Memory B cell (primary cell): ENCODE results near the gene SENP6.
A peak's percentile ranks its signal among the peaks of the same experiment; 100 is the strongest.
"Not testable (repeated sequence)": the region's sequence is repeated elsewhere in the genome, so short reads cannot be mapped to it uniquely, and the experiment has no call there.

Source experiments
- ATAC-seq: fragments of 150-1000 bp; cut with Tn5 transposase; 2 replicates; pipeline ENCODE4 v1.10.0; 2021; ENCODE audit warnings: low read depth, mild to moderate bottlenecking, moderate library complexity
- DNase-seq, 2 donors: peaks; one replicate each; pipeline ENCODE4 v3.0.0; 2022; ENCODE audit warnings: low spot score in 2 of 2
- H3K27ac Mint-ChIP-seq: one replicate; pipeline ENCODE4 v1.8.0; 2022; ENCODE audit warnings: mild to moderate bottlenecking, moderate library complexity, mixed read lengths
- H3K27me3 Mint-ChIP-seq: one replicate; pipeline ENCODE4 v1.8.0; 2022; ENCODE audit warnings: mixed read lengths
- H3K36me3 Mint-ChIP-seq: one replicate; pipeline ENCODE4 v1.8.0; 2022; ENCODE audit warnings: mild to moderate bottlenecking, mixed read lengths
- H3K4me1 Mint-ChIP-seq: one replicate; pipeline ENCODE4 v1.8.0; 2022; ENCODE audit warnings: mixed read lengths
- H3K4me3 Mint-ChIP-seq: one replicate; pipeline ENCODE4 v1.8.0; 2022; ENCODE audit warnings: mild to moderate bottlenecking, moderate library complexity, mixed read lengths
- H3K9me3 Mint-ChIP-seq: one replicate; pipeline ENCODE4 v1.8.0; 2022; ENCODE audit warnings: mixed read lengths

The SENP6 gene

GRCh38 chr6:75596380-75596779 lies 5.3 kb upstream of the SENP6 start:
- not testable (repeated sequence) for H3K27ac Mint-ChIP-seq, DNase-seq, H3K36me3 Mint-ChIP-seq, ATAC-seq, H3K9me3 Mint-ChIP-seq, H3K27me3 Mint-ChIP-seq, H3K4me3 Mint-ChIP-seq
- H3K4me1 Mint-ChIP-seq: peaks cover 19% of the 10 kb centered on the region

DNA sequence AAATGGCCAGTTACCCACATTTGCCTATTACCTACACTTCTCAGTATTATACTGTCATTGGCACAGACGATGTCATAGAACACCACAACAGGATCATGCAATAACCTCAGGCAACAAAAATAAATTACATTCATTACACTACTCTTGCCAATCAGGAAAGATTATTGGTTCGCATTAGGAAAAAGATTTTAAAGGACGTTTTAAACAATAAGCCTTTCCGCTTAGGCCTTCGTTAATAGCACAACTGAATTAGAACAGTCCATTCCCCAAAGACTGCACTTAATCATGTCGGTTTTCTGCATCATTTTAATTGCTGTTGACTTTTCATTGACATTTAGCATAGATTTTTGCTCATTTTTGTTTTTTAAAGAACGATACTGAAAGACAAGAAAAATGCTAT lies 912 bp upstream of the SENP6 start:
- Mint-ChIP-seq H3K4me1 (peaks cover 33% of the 10 kb centered on the region), H3K36me3 (peaks cover 2% of the 10 kb centered on the region), H3K27me3 (no peaks in the 10 kb centered on the region), H3K27ac (peak overlapping the region; percentile 97), H3K9me3 (no peaks in the 10 kb centered on the region), H3K4me3 (peak overlapping the region; percentile 78)
- ATAC-seq: no peak
- DNase-seq: no peak

DNA sequence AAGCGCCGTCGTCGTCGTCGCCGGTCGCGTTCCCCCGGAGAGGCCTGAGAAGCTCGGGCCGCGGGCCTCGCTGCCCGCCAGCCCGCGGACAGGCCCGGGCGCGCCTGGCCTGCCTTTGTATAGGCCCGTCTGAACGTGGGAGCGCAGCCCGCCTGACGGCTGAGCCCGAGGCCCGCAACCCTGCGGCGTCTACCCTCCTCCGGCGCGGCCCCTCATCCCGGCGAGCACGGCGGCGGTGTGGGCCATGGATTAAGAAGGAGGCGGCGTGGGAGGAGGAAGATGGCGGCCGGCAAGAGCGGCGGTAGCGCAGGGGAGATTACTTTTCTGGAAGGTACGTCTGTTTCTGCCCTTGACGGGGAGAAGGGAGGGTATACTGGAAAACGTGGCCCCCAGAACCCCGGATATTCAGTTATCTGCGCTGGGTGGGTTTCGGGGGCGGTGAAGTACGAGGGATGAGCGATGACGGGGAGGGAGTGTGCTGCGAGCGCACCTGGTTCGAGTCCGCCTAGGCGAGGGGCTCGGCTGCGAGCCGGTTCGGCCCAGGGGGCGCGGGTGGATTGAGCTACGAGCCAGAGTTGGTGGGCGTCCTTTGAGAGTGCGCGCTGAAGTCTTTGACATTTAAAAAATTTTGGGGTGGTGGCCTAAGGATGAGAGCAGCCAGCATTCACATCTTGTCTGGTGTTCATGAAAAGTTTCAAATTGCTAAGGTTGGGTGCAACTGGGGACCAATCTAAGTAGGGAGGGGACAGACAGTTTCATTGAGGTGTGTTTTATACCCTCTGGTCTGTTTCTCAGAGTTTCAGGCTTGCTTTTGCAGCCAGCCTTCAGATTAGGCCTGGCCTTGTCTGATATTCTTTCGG lies 796 bp downstream of the SENP6 start:
- peak overlapping the region; percentile 96 for H3K4me3 Mint-ChIP-seq
- no peaks in the 10 kb centered on the region for H3K9me3 Mint-ChIP-seq
- H3K27me3 Mint-ChIP-seq: no peaks in the 10 kb centered on the region
- peak in 1 of 2 donors; percentile 56 for DNase-seq
- peak; percentile 34 for ATAC-seq
- H3K4me1 Mint-ChIP-seq: peaks cover 43% of the 10 kb centered on the region
- peaks cover 4% of the 10 kb centered on the region for H3K36me3 Mint-ChIP-seq
- H3K27ac Mint-ChIP-seq: peak overlapping the region; percentile 97

GRCh38 chr6:75603106-75603420 lies 1.4 kb downstream of the SENP6 start:
- peaks cover 4% of the 10 kb centered on the region for H3K36me3 Mint-ChIP-seq
- no peaks in the 10 kb centered on the region for H3K9me3 Mint-ChIP-seq
- H3K27me3 Mint-ChIP-seq: no peaks in the 10 kb centered on the region
- no peak for DNase-seq
- peak overlapping the region; percentile 97 for H3K27ac Mint-ChIP-seq
- H3K4me3 Mint-ChIP-seq: peak overlapping the region; percentile 96
- peaks cover 45% of the 10 kb centered on the region for H3K4me1 Mint-ChIP-seq
- ATAC-seq: no peak

- ATAC-seq (no peak), DNase-seq (no peak)
- no peaks in the 10 kb centered on the region for H3K27me3 Mint-ChIP-seq
- H3K4me1 Mint-ChIP-seq: peaks cover 46% of the 10 kb centered on the region
- H3K9me3 Mint-ChIP-seq: no peaks in the 10 kb centered on the region
- H3K4me3 Mint-ChIP-seq: peak overlapping the region; percentile 96
- peak overlapping the region; percentile 97 for H3K27ac Mint-ChIP-seq
- peaks cover 4% of the 10 kb centered on the region for H3K36me3 Mint-ChIP-seq
These were observed 2.6 kb downstream of the SENP6 start for GRCh38 chr6:75604294-75604693.

GRCh38 chr6:75605635-75606034 lies 4.0 kb downstream of the SENP6 start:
- Mint-ChIP-seq H3K4me3 (no peak overlapping the region), H3K9me3 (no peaks in the 10 kb centered on the region), H3K27ac (peak overlapping the region; percentile 48), H3K4me1 (peaks cover 51% of the 10 kb centered on the region), H3K36me3 (peaks cover 4% of the 10 kb centered on the region), H3K27me3 (no peaks in the 10 kb centered on the region)
- DNase-seq (no peak), ATAC-seq (no peak)

DNA sequence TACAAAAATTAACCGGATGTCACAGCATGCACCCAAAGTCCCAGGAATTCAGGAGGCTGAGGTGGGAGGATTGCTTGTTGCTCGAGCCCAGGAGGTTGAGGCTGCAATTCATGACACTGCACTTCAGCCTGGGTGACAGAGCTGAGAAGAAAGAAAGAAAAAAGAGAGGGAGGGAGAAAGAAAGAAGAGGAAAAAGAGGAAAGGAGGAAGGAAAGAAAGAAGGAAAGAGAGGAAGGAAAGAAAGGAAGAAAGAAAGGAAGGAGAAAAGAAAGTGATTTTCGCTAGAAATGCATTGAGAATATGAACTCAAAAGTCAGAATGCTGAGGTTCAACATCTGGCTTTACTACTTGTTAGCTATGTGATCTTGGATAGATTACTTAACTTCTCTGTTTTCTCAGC lies 6.6 kb downstream of the SENP6 start:
- no peak for ATAC-seq

DNA sequence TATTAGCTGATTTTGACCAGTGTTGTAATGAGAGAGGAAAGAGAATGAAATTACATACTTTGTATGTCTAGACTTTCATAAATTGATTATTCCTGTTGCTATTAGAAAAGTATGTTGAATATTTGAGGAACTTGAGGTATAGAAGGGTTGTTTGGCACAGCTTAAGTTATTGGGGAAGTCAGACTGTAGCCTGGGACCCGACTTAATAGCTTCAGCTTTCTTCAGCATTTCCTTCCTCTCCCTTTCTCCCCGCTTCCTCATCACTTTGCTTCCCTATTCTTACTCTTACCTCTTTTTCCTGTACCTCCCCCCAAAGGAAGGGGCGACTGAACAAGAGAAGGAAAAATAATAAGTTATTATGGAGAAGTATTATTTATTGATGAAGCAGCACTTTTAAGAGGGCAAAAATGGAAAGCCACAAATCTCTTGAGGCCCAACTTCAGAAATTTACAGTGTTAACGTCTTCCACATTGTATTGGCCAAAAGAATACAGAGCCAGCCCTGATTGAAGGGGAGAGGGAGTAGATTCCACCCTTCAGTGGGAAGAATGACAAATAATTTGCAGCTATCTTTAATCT lies 7.4 kb downstream of the SENP6 start:
- Mint-ChIP-seq H3K27ac (peak overlapping the region; percentile 54), H3K9me3 (no peaks in the 10 kb centered on the region), H3K4me1 (peaks cover 60% of the 10 kb centered on the region), H3K4me3 (peak overlapping the region; percentile 47), H3K27me3 (no peaks in the 10 kb centered on the region), H3K36me3 (peaks cover 4% of the 10 kb centered on the region)
- ATAC-seq (peak; percentile 75), DNase-seq (no peak)

More for the DNA sequence above, 6.6 kb downstream of the SENP6 start:
- H3K36me3 Mint-ChIP-seq: peaks cover 4% of the 10 kb centered on the region
- H3K27ac Mint-ChIP-seq: peak overlapping the region; percentile 88
- peak overlapping the region; percentile 69 for H3K4me3 Mint-ChIP-seq
- no peaks in the 10 kb centered on the region for H3K9me3 Mint-ChIP-seq
- DNase-seq: no peak
- no peaks in the 10 kb centered on the region for H3K27me3 Mint-ChIP-seq
- H3K4me1 Mint-ChIP-seq: peaks cover 64% of the 10 kb centered on the region

GRCh38 chr6:75609639-75610590 lies 8.2 kb downstream of the SENP6 start:
- H3K36me3 Mint-ChIP-seq: peaks cover 4% of the 10 kb centered on the region
- H3K4me1 Mint-ChIP-seq: peaks cover 60% of the 10 kb centered on the region
- H3K27ac Mint-ChIP-seq: peak overlapping the region; percentile 21
- no peaks in the 10 kb centered on the region for H3K9me3 Mint-ChIP-seq
- ATAC-seq (no peak), DNase-seq (no peak)
- no peak overlapping the region for H3K4me3 Mint-ChIP-seq
- H3K27me3 Mint-ChIP-seq: no peaks in the 10 kb centered on the region

DNA sequence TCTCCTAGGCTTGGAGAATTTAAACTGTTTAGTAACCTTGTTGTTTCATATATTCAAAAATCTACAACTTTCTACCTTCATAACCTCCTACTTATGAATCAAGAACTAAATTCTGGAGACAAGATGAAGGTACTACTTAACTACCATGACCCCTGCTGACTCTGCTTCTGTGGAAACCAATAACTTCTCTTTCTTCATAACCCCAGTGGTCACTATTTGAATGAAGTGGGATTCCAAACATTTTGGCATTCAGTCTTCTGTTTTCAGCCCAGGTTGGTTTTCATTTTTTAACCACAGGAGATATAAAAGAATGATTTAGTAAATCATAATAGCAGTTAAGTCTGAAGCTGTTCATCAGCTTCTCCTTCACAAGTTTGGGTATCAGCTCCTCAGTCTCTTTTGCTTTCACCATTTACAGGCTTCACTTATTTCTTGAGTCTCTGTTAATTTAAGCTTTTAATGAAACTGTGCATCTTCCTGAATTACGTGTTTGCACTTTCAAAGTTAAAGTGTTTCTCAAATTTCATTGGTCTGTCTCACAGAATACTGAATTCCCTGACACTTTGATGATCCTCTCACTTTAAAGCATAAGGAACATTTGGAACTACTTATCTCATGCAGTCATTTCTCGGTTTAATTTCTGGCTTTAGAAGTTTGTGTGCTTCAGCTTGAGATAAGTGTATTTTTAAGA lies 9.5 kb downstream of the SENP6 start:
- peaks cover 2% of the 10 kb centered on the region for H3K36me3 Mint-ChIP-seq
- no peaks in the 10 kb centered on the region for H3K9me3 Mint-ChIP-seq
- ATAC-seq (no peak), DNase-seq (no peak)
- H3K4me1 Mint-ChIP-seq: peaks cover 57% of the 10 kb centered on the region
- H3K27ac Mint-ChIP-seq: peak overlapping the region; percentile 35
- no peaks in the 10 kb centered on the region for H3K27me3 Mint-ChIP-seq
- no peak overlapping the region for H3K4me3 Mint-ChIP-seq

GRCh38 chr6:75611702-75612375 lies 10.2 kb downstream of the SENP6 start:
- peak overlapping the region; percentile 35 for H3K27ac Mint-ChIP-seq
- ATAC-seq (peak; percentile 26), DNase-seq (no peak)
- H3K36me3 Mint-ChIP-seq: peaks cover under 1% of the 10 kb centered on the region
- H3K27me3 Mint-ChIP-seq: no peaks in the 10 kb centered on the region
- H3K4me3 Mint-ChIP-seq: peak overlapping the region; percentile 58
- H3K9me3 Mint-ChIP-seq: no peaks in the 10 kb centered on the region
- H3K4me1 Mint-ChIP-seq: peaks cover 53% of the 10 kb centered on the region

GRCh38 chr6:75612434-75612833 lies 10.8 kb downstream of the SENP6 start:
- DNase-seq (no peak), ATAC-seq (peak; percentile 25)
- Mint-ChIP-seq H3K27ac (peak overlapping the region; percentile 14), H3K36me3 (no peaks in the 10 kb centered on the region), H3K4me3 (peak overlapping the region; percentile 58), H3K9me3 (no peaks in the 10 kb centered on the region), H3K4me1 (peaks cover 50% of the 10 kb centered on the region), H3K27me3 (no peaks in the 10 kb centered on the region)

DNA sequence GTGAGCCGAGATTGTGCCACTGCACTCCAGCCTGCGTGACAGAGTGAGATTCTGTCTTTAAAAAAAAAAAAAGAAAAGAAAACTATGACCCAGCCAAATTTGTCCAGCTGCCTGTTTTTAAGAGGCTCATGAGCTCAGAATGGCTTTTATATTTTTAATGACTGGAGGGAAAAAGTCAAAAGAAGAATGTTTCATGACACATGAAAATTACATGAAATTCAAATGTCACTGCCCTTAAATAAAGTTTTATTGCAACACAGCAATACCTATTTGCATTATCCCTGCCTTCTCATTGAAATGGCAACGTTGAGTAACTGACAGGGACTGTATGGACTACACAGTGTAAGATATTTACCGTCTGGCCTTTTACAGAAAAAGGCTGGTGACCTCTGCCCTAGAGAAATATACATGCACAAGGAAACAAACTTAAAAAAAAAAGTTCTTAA lies 11.4 kb downstream of the SENP6 start:
- Mint-ChIP-seq H3K9me3 (no peaks in the 10 kb centered on the region), H3K27me3 (no peaks in the 10 kb centered on the region), H3K27ac (peak overlapping the region; percentile 14), H3K4me1 (peaks cover 49% of the 10 kb centered on the region), H3K36me3 (no peaks in the 10 kb centered on the region), H3K4me3 (peak overlapping the region; percentile 58)
- ATAC-seq: no peak
- no peak for DNase-seq
